DMS114 treated with DMSO at 0.1 percent for 48 hours (cell line): ENCODE data around the gene PRRC2C.

Experiments used
- DNase-seq: peaks from one replicate; lab custom pipeline; 2025; ENCODE audit not compliant: unreplicated experiment; lab: John Stamatoyannopoulos, UW

Gene PRRC2C

DNA sequence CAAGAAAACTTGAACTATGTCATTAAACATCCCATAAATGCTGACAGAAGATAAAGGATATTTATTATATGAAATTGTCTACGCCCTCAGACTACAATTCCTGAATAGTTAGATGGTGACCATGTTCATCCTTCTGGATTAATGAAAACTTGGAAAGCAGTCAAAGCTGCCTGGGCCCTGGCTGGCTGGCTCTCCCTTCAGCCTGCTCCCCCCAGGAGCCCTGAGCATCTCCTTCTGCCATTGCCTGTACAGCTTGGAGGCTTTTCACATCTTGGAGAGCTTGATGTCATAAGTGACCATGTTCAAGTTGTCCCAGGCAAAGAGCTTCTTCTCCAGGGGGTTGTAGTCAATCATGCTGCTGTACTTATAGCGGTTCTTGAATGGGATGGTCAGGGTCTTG, 150.3 kb downstream of the PRRC2C start:
- no peak for DNase-seq

DNA sequence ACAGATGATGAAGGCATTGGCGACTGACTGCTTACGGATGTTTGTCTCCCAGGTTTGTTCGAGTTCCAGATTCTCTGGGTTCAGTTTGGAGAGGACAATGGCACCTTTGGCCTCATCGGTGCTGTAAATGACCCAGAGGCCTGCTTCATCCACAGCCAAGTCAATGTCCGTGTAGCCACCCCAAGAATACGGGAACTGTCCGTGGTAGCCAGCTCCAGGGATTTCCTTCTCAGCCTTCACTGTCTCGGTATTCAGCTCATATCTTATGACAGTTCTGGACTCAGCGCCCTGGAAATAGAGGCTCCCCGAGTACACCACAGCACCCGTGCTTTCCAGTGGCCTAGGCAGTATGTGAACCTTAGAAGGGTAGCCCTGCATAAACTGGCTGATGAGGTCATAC, 150.8 kb downstream of the PRRC2C start:
- DNase-seq: no peak

DNA sequence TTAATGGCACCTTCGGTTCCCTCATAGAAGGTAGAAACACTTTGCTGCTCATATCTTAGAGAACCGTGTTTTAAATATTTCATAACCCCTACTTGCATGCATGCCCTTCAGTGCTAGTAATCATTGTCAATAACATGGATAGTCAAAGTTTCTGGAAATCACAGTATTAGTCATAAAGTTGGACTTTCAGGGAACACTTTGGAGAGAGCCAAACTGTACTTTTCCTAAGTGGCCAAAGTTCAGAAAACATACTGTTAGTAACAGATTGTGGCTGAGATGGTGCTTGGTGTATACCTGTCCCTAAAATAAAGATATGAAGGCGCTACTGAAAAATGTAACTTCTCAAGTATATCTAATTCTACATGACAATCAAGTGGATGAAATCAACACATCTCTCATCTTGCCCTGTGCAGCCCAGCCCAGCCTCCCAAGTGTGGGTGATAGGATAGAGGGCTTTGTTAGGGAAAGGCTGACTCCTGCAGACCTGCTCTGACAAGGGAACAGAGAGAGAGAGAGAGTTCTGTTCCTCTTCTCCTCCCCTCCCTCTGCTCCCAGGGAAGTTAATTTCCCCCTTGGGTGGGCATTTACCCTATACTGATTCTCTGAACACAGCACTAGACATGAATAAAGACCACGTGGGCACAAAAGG, 152.7 kb downstream of the PRRC2C start:
- DNase-seq: no peak

DNA sequence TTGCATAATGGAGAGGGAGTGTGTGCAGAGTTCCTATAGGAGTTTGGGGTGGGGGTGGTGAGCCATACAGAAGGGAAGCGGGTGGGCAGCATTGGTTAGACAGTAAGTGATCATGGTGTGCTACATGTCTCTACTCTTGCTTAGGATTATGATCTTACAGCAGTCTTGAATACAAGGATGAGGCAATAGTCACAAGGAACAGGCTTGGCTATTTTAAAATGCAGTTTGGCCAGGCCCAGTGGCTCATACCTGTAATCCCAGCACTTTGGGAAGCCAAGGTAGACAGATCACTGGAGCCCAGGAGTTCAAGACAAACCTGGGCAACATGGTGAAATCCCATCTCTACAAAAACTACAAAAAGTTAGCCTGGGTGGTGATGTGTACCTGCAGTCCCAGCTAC, 154.9 kb downstream of the PRRC2C start:
- DNase-seq: no peak

DNA sequence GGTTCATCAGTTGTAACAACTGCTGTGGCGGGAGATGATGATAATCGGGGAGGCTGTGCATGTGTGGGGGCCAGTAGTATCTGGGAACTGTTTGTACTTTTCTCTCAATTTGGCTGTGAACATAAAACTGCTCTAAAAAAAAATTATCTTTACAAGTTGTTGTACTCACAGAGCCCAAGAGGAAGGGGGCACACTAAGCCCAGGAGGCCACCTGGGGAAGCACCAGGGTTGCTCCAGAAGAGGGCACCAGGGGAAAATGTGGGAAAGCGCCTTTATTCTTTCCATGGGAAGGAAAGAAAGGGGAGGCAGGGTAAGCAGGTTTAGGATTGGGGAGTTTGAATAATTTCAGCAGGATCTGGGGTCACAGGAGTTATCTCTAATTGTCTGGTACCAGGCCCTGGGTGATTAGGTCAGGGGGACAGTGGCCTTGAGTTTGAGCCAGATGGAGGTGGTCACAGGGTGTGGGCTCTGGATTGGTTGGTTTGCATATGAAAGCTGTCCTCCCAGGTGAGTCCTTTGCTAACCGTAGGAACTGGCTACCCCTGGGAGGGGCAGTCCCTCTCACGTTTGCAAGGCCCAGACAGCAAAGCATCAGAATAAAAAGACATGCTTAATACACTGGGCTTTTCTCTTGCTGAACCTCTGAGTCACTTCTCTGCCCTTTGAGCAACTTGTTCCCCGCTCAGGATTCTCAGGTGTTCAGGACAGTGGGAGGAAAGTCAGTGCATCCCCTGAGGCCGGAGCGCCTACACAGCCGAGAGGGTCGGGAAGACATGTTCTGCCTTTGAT, 155.9 kb downstream of the PRRC2C start:
- no peak for DNase-seq

DNA sequence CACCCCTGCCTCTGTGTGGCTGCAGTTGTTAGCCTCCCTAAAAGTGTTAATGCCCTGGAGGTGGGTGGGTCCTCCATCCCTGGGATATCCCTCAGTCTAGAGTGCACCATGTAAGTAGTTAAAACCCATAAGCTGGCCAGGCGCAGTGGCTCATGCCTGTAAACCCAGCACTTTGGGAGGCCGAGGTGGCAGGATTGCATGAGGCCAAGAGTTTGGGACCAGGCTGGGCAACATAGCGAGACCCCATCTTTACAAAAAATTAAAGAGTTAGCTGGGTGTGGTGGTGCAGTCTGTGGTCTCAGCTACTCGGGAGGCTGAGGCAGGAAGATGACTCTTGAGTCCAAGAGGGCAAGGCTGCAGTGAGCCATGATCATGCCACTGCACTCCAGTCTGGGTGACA, 156.9 kb downstream of the PRRC2C start:
- DNase-seq: no peak
